KOPT-K1 (cell line): ENCODE data around the gene SORL1.
A peak's percentile ranks its signal among the peaks of the same experiment; 100 is the strongest.

Experiments
- H3K27ac ChIP-seq: fragments of 200-600 bp; sonication (generic); 2 replicates; pipeline ENCODE4 v1.5.1; 2016; ENCODE audit warnings: antibody characterized with exemption, mild to moderate bottlenecking, low read depth, low read length; ENCODE audit not compliant: poor library complexity, severe bottlenecking
- H3K36me3 ChIP-seq: fragments of 200-600 bp; sonication (generic); 2 replicates; pipeline ENCODE4 v1.5.1; 2017; ENCODE audit warnings: antibody characterized with exemption, mild to moderate bottlenecking, low read length, moderate library complexity; ENCODE audit not compliant: insufficient read depth
- H3K9me3 ChIP-seq: fragments of 200-600 bp; sonication (generic); 2 replicates; pipeline ENCODE4 v1.5.1; 2017; ENCODE audit warnings: antibody characterized with exemption, low read length, mild to moderate bottlenecking; ENCODE audit not compliant: insufficient read depth, poor library complexity, severe bottlenecking

SORL1 gene

GRCh38 chr11:121439759-121440158 lies 12.4 kb upstream of the SORL1 start:
- no peaks in the 10 kb centered on the region for H3K9me3 ChIP-seq
- H3K36me3 ChIP-seq: no peaks in the 10 kb centered on the region
- H3K27ac ChIP-seq: no peak overlapping the region

GRCh38 chr11:121441521-121441920 lies 10.6 kb upstream of the SORL1 start:
- no peaks in the 10 kb centered on the region for H3K36me3 ChIP-seq
- H3K27ac ChIP-seq: no peak overlapping the region
- H3K9me3 ChIP-seq: no peaks in the 10 kb centered on the region

- H3K27ac ChIP-seq: no peak overlapping the region
Observed at GRCh38 chr11:121443688-121444275, 8.3 kb upstream of the SORL1 start.

GRCh38 chr11:121444526-121444925 lies 7.6 kb upstream of the SORL1 start:
- H3K36me3 ChIP-seq: no peaks in the 10 kb centered on the region
- H3K9me3 ChIP-seq: peaks cover 7% of the 10 kb centered on the region
- H3K27ac ChIP-seq: no peak overlapping the region

More at GRCh38 chr11:121443688-121444275, 8.3 kb upstream of the SORL1 start:
- Histone ChIP-seq H3K9me3 (peaks cover 2% of the 10 kb centered on the region), H3K36me3 (no peaks in the 10 kb centered on the region)

GRCh38 chr11:121445071-121445768 lies 6.9 kb upstream of the SORL1 start:
- Histone ChIP-seq H3K27ac (no peak overlapping the region), H3K9me3 (peaks cover 7% of the 10 kb centered on the region), H3K36me3 (no peaks in the 10 kb centered on the region)

GRCh38 chr11:121446752-121447156 lies 5.4 kb upstream of the SORL1 start:
- Histone ChIP-seq H3K27ac (no peak overlapping the region), H3K36me3 (no peaks in the 10 kb centered on the region), H3K9me3 (peaks cover 7% of the 10 kb centered on the region)

- no peaks in the 10 kb centered on the region for H3K36me3 ChIP-seq
- peaks cover 7% of the 10 kb centered on the region for H3K9me3 ChIP-seq
- H3K27ac ChIP-seq: no peak overlapping the region
Observed at GRCh38 chr11:121448011-121448410, 4.1 kb upstream of the SORL1 start.

GRCh38 chr11:121448431-121448941 lies 3.6 kb upstream of the SORL1 start:
- no peaks in the 10 kb centered on the region for H3K36me3 ChIP-seq
- peaks cover 7% of the 10 kb centered on the region for H3K9me3 ChIP-seq
- no peak overlapping the region for H3K27ac ChIP-seq

GRCh38 chr11:121449123-121449522 lies 3.0 kb upstream of the SORL1 start:
- H3K27ac ChIP-seq: no peak overlapping the region
- peaks cover 7% of the 10 kb centered on the region for H3K9me3 ChIP-seq
- H3K36me3 ChIP-seq: no peaks in the 10 kb centered on the region

- H3K36me3 ChIP-seq: no peaks in the 10 kb centered on the region
- H3K27ac ChIP-seq: no peak overlapping the region
- H3K9me3 ChIP-seq: peaks cover 7% of the 10 kb centered on the region
Observed at GRCh38 chr11:121449626-121450025, 2.5 kb upstream of the SORL1 start.

- peaks cover 7% of the 10 kb centered on the region for H3K9me3 ChIP-seq
- H3K27ac ChIP-seq: no peak overlapping the region
- no peaks in the 10 kb centered on the region for H3K36me3 ChIP-seq
Observed at GRCh38 chr11:121450401-121450800, 1.7 kb upstream of the SORL1 start.

GRCh38 chr11:121451178-121451985 lies 732 bp upstream of the SORL1 start:
- H3K36me3 ChIP-seq: no peaks in the 10 kb centered on the region
- peaks cover 7% of the 10 kb centered on the region for H3K9me3 ChIP-seq
- peak overlapping the region; percentile 63 for H3K27ac ChIP-seq

- peak within 1 kb of the TSS; percentile 63 for H3K27ac ChIP-seq
- H3K9me3 ChIP-seq: peaks cover 7% of the 10 kb centered on the region
- no peaks in the 10 kb centered on the region for H3K36me3 ChIP-seq
Observed at GRCh38 chr11:121452609-121453150, 566 bp downstream of the SORL1 start, which contains the start of gene SORL1-AS1. Gene SORL1-AS1 (minus strand): TSS chr11:121452967.

GRCh38 chr11:121453589-121454299 lies 1.6 kb downstream of the SORL1 start:
- Histone ChIP-seq H3K9me3 (peaks cover 6% of the 10 kb centered on the region), H3K36me3 (no peaks in the 10 kb centered on the region), H3K27ac (no peak overlapping the region)
